Peyer's patch (tissue), 4 donors: ENCODE results near the gene ATP10A. TPM values are rescaled to one million over a fixed set of nuclear protein-coding genes. Genes with fewer than 3 reads are reported as not detected.
"Not testable (repeated sequence)": the region's sequence is repeated elsewhere in the genome, so short reads cannot be mapped to it uniquely, and the experiment has no call there.

ENCODE experiments used
- DNase-seq, 3 donors: peaks; one replicate each; pipeline ENCODE4 v3.0.0-alpha.2; 2017 to 2019
- H3K27ac ChIP-seq, 4 donors: fragments of 200-600 bp; sonication (generic); one replicate each; pipeline ENCODE4 v1.5.1; 2016 to 2019
- H3K27me3 ChIP-seq, 2 donors: fragments of 200-600 bp; sonication (generic); one replicate each; pipeline ENCODE4 v1.5.1; 2019
- H3K36me3 ChIP-seq, 3 donors: fragments of 200-600 bp; sonication (generic); one replicate each; pipeline ENCODE4 v1.5.1; 2016 to 2019
- H3K4me1 ChIP-seq, 4 donors: fragments of 200-600 bp; sonication (generic); one replicate each; pipeline ENCODE4 v1.5.1; 2016 to 2019
- H3K4me3 ChIP-seq, 4 donors: fragments of 200-600 bp; sonication (generic); 1 replicate in 3 of 4; 2 replicates in 1 of 4; pipeline ENCODE4 v1.5.1; 2016 to 2019; ENCODE audit warnings: mild to moderate bottlenecking in 1 of 4
- H3K9me3 ChIP-seq, 4 donors: fragments of 200-600 bp; sonication (generic); one replicate each; pipeline ENCODE4 v1.5.1; 2016 to 2019; ENCODE audit warnings: mild to moderate bottlenecking in 1 of 4
- POLR2A ChIP-seq, 2 donors: fragments of 450-650 bp; IDR thresholded peaks; one replicate each; pipeline ENCODE4 v1.5.1; 2017; ENCODE audit warnings: antibody characterized with exemption in 2 of 2, mild to moderate bottlenecking in 2 of 2, moderate library complexity in 2 of 2
- small RNA-seq, 2 donors: library from RNA; depleted of rRNA; stranded (forward); fragments of <200 nt; gene quantifications; one replicate each; pipeline ENCODE3, GENCODE V24; 2016
- total RNA-seq, 4 donors: library from RNA; depleted of rRNA; stranded (reverse); fragments of >200 nt; gene quantifications; one replicate each; pipeline ENCODE4 v1.1.0, GENCODE V29; 2016
- TF ChIP-seq, protein P1 (sequence below), 6 experiments: fragments of 450-650 bp in 4 of 6; fragments of 200-600 bp in 2 of 6; sonication (generic) in 1 of 6; IDR thresholded peaks; one replicate each; pipeline ENCODE4 v1.5.1; 2017 to 2019; ENCODE audit warnings: antibody characterized with exemption in 6 of 6, mild to moderate bottlenecking in 3 of 6, moderate library complexity in 1 of 6

The ATP10A gene
- total RNA-seq, 4 donors from 2014 or later, result 1.6 to 7.4 (median 3.7) TPM

DNA sequence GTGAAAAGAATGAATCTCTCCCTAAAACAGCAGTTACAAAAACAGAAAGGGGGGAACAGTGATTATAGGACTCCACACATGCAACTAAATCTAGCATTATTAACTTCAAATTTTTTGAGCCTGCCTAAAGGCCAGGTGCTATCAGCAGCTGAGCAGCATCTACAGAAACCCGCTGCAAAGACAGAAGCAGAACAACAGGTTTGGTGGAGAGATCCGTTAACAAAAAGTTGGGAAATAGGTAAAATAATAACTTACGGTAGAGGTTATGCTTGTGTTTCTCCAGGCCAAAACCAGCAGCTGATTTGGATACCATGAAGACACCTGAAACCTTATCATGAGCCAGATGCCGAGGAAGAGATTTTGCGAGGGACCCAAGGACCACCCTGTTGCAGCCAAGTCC lies 222.7 kb downstream of the ATP10A start:
- no peak for DNase-seq
- H3K9me3 ChIP-seq, result no peaks in the 10 kb centered on the region
- H3K4me1 ChIP-seq, result no peaks in the 10 kb centered on the region
- no peaks in the 10 kb centered on the region for H3K36me3 ChIP-seq
- H3K27ac ChIP-seq, result no peak overlapping the region
- H3K4me3 ChIP-seq, result no peak overlapping the region
- TF ChIP-seq POLR2A (IDR thresholded peaks at IDR 0.05), result no peak
- TF ChIP-seq, protein P1, sequence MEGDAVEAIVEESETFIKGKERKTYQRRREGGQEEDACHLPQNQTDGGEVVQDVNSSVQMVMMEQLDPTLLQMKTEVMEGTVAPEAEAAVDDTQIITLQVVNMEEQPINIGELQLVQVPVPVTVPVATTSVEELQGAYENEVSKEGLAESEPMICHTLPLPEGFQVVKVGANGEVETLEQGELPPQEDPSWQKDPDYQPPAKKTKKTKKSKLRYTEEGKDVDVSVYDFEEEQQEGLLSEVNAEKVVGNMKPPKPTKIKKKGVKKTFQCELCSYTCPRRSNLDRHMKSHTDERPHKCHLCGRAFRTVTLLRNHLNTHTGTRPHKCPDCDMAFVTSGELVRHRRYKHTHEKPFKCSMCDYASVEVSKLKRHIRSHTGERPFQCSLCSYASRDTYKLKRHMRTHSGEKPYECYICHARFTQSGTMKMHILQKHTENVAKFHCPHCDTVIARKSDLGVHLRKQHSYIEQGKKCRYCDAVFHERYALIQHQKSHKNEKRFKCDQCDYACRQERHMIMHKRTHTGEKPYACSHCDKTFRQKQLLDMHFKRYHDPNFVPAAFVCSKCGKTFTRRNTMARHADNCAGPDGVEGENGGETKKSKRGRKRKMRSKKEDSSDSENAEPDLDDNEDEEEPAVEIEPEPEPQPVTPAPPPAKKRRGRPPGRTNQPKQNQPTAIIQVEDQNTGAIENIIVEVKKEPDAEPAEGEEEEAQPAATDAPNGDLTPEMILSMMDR (IDR thresholded peaks at IDR 0.05), result no peak
- H3K27me3 ChIP-seq, result no peaks in the 10 kb centered on the region

DNA sequence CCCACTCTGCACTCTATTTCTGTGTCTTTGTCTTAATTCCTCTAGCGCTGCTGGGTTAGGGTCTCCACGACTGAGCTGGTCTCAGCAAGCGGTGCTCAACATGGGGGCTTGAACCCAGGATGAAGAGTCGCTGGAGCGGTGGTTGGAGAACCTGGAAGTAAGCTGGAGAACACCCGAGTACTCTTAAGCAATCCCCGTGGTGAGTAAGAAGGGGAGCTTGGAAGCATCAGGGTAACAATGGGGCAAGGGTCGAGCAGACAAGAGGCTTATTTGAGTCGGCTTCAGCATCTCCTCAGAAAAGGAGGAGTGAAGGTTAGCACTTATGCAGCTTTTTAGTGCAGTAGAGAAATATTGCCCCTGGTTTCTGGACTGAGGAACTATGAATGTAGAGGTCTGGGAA lies 226.6 kb downstream of the ATP10A start:
- H3K27ac ChIP-seq, H3K4me1 ChIP-seq, H3K9me3 ChIP-seq, H3K36me3 ChIP-seq, H3K4me3 ChIP-seq, DNase-seq, H3K27me3 ChIP-seq: not testable (repeated sequence)

DNA sequence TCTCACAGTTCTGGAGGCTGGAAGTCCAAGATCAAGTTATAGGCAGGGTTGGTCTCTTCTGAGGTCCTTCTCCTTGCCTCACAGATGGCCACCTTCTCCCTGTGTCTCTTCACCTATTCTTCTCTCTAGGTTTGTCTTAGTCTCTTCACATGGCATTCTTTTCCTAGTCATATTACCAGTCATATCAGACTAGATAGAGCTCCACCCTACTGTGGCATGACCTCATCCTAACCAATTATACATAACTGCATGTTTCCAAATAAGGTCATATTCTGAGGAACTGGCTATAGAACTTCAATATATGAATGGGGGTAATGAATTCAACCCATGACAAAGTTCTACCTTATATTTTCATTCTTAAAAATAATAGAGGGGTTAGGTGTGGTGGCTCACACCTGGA lies 227.9 kb downstream of the ATP10A start:
- Histone ChIP-seq H3K4me1 (no peaks in the 10 kb centered on the region), H3K27me3 (no peaks in the 10 kb centered on the region), H3K36me3 (no peaks in the 10 kb centered on the region), H3K9me3 (no peaks in the 10 kb centered on the region), H3K27ac (no peak overlapping the region), H3K4me3 (no peak overlapping the region)
- no peak for DNase-seq
- TF ChIP-seq POLR2A (IDR thresholded peaks at IDR 0.05), result no peak
- TF ChIP-seq, protein P1 (IDR thresholded peaks at IDR 0.05), result no peak

DNA sequence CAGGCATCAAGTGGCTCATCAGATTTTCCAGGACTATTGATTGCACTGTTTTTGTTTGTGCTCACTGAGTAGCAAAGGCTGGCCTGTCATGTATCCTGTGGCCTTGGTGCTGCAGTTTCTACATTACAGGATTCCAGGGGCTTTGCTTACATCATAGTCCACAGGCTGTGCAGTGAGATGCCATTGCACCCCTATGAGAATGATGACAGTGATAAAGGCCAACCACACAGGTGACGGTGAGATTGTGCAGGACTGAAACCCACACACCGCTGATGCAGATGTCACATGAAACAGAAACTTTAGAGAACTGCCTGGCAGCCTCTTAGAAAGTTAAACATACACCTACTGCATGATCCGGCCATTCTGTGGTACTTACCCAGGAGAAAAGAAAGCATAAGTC lies 229.3 kb downstream of the ATP10A start:
- DNase-seq, result no peak
- no peaks in the 10 kb centered on the region for H3K9me3 ChIP-seq
- H3K27me3 ChIP-seq, result no peaks in the 10 kb centered on the region
- no peaks in the 10 kb centered on the region for H3K4me1 ChIP-seq
- no peak overlapping the region for H3K27ac ChIP-seq
- no peak overlapping the region for H3K4me3 ChIP-seq
- no peaks in the 10 kb centered on the region for H3K36me3 ChIP-seq
- no peak for TF ChIP-seq POLR2A (IDR thresholded peaks at IDR 0.05)
- TF ChIP-seq, protein P1 (IDR thresholded peaks at IDR 0.05), result no peak

DNA sequence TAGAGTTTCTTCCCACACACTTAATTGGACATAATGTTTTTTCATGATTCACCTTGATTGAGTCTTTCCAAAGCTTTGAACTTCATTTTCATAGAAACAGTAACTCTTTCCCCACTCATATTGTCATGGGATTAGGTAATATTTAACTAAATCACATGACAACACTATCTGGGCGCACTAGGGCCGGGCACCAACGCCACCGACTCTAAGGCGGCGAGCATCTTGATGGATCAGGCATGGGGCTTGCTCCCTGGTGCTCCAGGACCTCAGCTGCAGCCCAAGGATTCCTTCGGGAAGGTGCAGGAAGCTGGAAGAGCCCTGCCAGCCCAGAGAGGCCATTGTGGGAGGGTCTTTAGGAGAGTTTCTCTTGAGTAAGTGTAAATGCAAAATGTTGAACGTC lies 231.2 kb downstream of the ATP10A start:
- DNase-seq, result no peak
- TF ChIP-seq POLR2A (IDR thresholded peaks at IDR 0.05), result no peak
- TF ChIP-seq, protein P1 (IDR thresholded peaks at IDR 0.05), result no peak
- H3K27ac ChIP-seq, result no peak overlapping the region
- H3K4me1 ChIP-seq, result no peaks in the 10 kb centered on the region
- no peaks in the 10 kb centered on the region for H3K9me3 ChIP-seq
- H3K36me3 ChIP-seq, result no peaks in the 10 kb centered on the region
- H3K27me3 ChIP-seq, result no peaks in the 10 kb centered on the region
- no peak overlapping the region for H3K4me3 ChIP-seq

Small RNA genes lying within 50 kb of the gene (small RNA-seq; reads per million reads assigned to genes)
- 0 reads per million in 2 donors for gene MIR4715
- 0 reads per million in 2 donors for gene RNA5SP390
